B cell (primary cell): ENCODE data around the gene MPP1. TPM values are rescaled to one million over a fixed set of nuclear protein-coding genes. Genes with fewer than 3 reads are reported as not detected.

Source experiments
- ATAC-seq: fragments of 200-7000 bp; cut with Tn5 transposase; one replicate; pipeline ENCODE4 v1.10.0; 2021; ENCODE audit warnings: low read depth, mild to moderate bottlenecking, moderate number of reproducible peaks, moderate library complexity
- CTCF ChIA-PET: fragments of 350-600 bp; sonication (Branson Sonifier 250); formaldehyde crosslinking; loops from one replicate; lab custom pipeline; 2021; ENCODE audit warnings: antibody characterized with exemption, inconsistent platforms; lab: Charles Lee
- POLR2A ChIA-PET: fragments of 350-600 bp; sonication (Branson Sonifier 250); formaldehyde crosslinking; loops from one replicate; lab custom pipeline; 2021; ENCODE audit warnings: antibody characterized with exemption; lab: Charles Lee
- DNase-seq: peaks from one replicate; pipeline ENCODE4 v3.0.0; 2013
- H2AFZ ChIP-seq: 2 replicates; pipeline ENCODE4 v1.6.1; 2012; ENCODE audit warnings: mild to moderate bottlenecking, low read depth, low read length; ENCODE audit not compliant: insufficient read depth, poor library complexity, severe bottlenecking
- H3K27ac ChIP-seq, 2 donors: 1 replicate in 1 of 2; 2 replicates in 1 of 2; pipeline ENCODE4 v1.5.1; 2012 to 2013; ENCODE audit warnings: low read length in 2 of 2, mild to moderate bottlenecking in 2 of 2, moderate library complexity in 1 of 2
- H3K27me3 ChIP-seq, 4 experiments: fragments of 200-600 bp in 1 of 4; sonication (generic) in 1 of 4; replicated peaks in 1 of 4; 1 replicate in 2 of 4; 2 replicates in 2 of 4; pipeline versions ENCODE4 v1.6.1 to v1.7.0; 2013 to 2016; ENCODE audit warnings: low read length in 3 of 4, mild to moderate bottlenecking in 2 of 4, mixed read lengths in 1 of 4, moderate library complexity in 1 of 4; ENCODE audit not compliant: insufficient read depth in 4 of 4, control insufficient read depth in 3 of 4; ENCODE audit errors: control extremely low read depth in 1 of 4
- H3K36me3 ChIP-seq, 2 experiments: replicated peaks in 1 of 2; 1 replicate in 1 of 2; 2 replicates in 1 of 2; pipeline versions ENCODE4 v1.6.1 to v1.7.1; 2013; ENCODE audit warnings: low read length in 1 of 2; ENCODE audit not compliant: insufficient read depth in 2 of 2, control insufficient read depth in 1 of 2; ENCODE audit errors: control extremely low read depth in 1 of 2, extremely low read depth in 1 of 2
- H3K4me1 ChIP-seq, 2 donors: fragments of 200-600 bp in 1 of 2; sonication (generic) in 1 of 2; 1 replicate in 1 of 2; 2 replicates in 1 of 2; pipeline versions ENCODE4 v1.5.1 to v1.6.1; 2013 to 2017; ENCODE audit warnings: low read length in 2 of 2; ENCODE audit not compliant: control insufficient read depth in 2 of 2, insufficient read depth in 2 of 2
- H3K4me2 ChIP-seq: replicated peaks from 2 replicates; pipeline ENCODE3; 2012; ENCODE audit warnings: mild to moderate bottlenecking, low read depth, low read length; ENCODE audit not compliant: poor library complexity, severe bottlenecking
- H3K4me3 ChIP-seq, 5 experiments: fragments of 200-600 bp in 1 of 5; sonication (generic) in 1 of 5; 1 replicate in 3 of 5; 2 replicates in 2 of 5; pipeline versions ENCODE4 v1.5.1 to v1.7.0; 2011 to 2016; ENCODE audit warnings: low read length in 4 of 5, mild to moderate bottlenecking in 4 of 5, low read depth in 2 of 5, control low read depth in 1 of 5, moderate library complexity in 1 of 5; ENCODE audit not compliant: insufficient read depth in 1 of 5; ENCODE audit errors: control extremely low read depth in 1 of 5, extremely low read depth in 1 of 5
- H3K79me2 ChIP-seq: fragments of 200-600 bp; sonication (generic); one replicate; pipeline ENCODE4 v1.6.0; 2016; ENCODE audit warnings: low read length; ENCODE audit not compliant: control insufficient read depth, insufficient read depth
- H3K9ac ChIP-seq: fragments of 200-600 bp; sonication (generic); 2 replicates; pipeline ENCODE4 v1.6.1; 2017; ENCODE audit warnings: mild to moderate bottlenecking, low read length, moderate library complexity
- H3K9me3 ChIP-seq, 3 donors: one replicate each; pipeline versions ENCODE4 v1.6.1 to v1.7.1; 2013; ENCODE audit warnings: low read length in 2 of 3; ENCODE audit not compliant: control insufficient read depth in 2 of 3, insufficient read depth in 1 of 3; ENCODE audit errors: control extremely low read depth in 1 of 3
- H4K20me1 ChIP-seq: 2 replicates; pipeline ENCODE4 v1.6.0; 2012; ENCODE audit warnings: mild to moderate bottlenecking, low read length; ENCODE audit not compliant: insufficient read depth, control insufficient read depth, poor library complexity, severe bottlenecking
- H3K27ac Mint-ChIP-seq: one replicate; pipeline ENCODE4 v1.8.0; 2021; ENCODE audit warnings: mixed read lengths
- H3K27me3 Mint-ChIP-seq: one replicate; pipeline ENCODE4 v1.8.0; 2021; ENCODE audit warnings: mixed read lengths
- H3K4me1 Mint-ChIP-seq: one replicate; pipeline ENCODE4 v1.8.0; 2021; ENCODE audit warnings: mixed read lengths
- H3K4me3 Mint-ChIP-seq: one replicate; pipeline ENCODE4 v1.8.0; 2021; ENCODE audit warnings: mixed read lengths
- H3K9me3 Mint-ChIP-seq: one replicate; pipeline ENCODE4 v1.8.0; 2022; ENCODE audit warnings: mixed read lengths; ENCODE audit not compliant: insufficient read depth
- EZH2 ChIP-seq: IDR thresholded peaks from 2 replicates; pipeline ENCODE4 v1.6.1; 2012; ENCODE audit warnings: borderline replicate concordance, low read depth, mild to moderate bottlenecking, moderate library complexity, low read length; ENCODE audit not compliant: insufficient read depth, poor library complexity, severe bottlenecking
- WGBS: methylation state at CpG from one replicate; pipeline ENCODE4 v1.1.5; 2013; ENCODE audit warnings: missing lambda C conversion rate; ENCODE audit not compliant: insufficient coverage; 5-methylcytosine and 5-hydroxymethylcytosine counted together
- intact Hi-C: fragments of 100-400 bp; cut with micrococcal nuclease; formaldehyde crosslinking; loops from one replicate; pipeline ENCODE4 v1.10.0; 2022
- polyA plus RNA-seq: library from polyadenylated mRNA; depleted of rRNA; stranded (reverse); fragments of >200 nt; gene quantifications from 2 replicates; pipeline ENCODE4 v1.2.3, GENCODE V29; 2012
- total RNA-seq, 2 donors: library from RNA; stranded (reverse); fragments of 120-200 nt in 1 of 2; gene quantifications; 1 replicate in 1 of 2; 2 replicates in 1 of 2; pipeline versions ENCODE4 v1.2.3 to v1.2.4, GENCODE V29; 2013 to 2022
- TF ChIP-seq, protein P1 (sequence below): fragments of 200-600 bp; IDR thresholded peaks from one replicate; pipeline ENCODE4 v1.8.0; 2022; ENCODE audit warnings: antibody characterized with exemption, mild to moderate bottlenecking

MPP1 gene
- total and polyA plus RNA-seq, 2 donors (not counting 1 experiment from before 2014, with no cell fraction given): 5.0 to 7.7 TPM

DNA sequence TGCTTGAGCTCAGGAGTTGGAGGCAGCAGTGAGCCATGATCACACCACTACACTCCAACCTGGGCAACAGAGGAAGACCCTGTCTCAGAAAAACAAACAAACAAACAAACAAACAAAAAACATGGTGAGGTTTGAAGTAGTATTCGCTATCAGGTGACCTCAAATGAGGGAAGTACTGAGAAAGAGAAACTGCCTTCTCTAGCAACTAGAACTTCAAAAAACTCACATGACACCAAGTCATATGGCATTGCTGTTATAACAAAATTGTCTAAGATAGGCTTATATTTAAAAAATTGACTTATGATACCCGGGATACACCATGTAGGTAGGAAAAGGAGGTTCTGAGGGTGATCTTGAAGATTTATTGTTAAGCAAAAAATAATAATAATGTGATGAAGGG is 10.3 kb downstream of the MPP1 start:
- no peak overlapping the region for H3K4me2 ChIP-seq
- H3K9ac ChIP-seq: no peak overlapping the region
- TF ChIP-seq, protein P1, sequence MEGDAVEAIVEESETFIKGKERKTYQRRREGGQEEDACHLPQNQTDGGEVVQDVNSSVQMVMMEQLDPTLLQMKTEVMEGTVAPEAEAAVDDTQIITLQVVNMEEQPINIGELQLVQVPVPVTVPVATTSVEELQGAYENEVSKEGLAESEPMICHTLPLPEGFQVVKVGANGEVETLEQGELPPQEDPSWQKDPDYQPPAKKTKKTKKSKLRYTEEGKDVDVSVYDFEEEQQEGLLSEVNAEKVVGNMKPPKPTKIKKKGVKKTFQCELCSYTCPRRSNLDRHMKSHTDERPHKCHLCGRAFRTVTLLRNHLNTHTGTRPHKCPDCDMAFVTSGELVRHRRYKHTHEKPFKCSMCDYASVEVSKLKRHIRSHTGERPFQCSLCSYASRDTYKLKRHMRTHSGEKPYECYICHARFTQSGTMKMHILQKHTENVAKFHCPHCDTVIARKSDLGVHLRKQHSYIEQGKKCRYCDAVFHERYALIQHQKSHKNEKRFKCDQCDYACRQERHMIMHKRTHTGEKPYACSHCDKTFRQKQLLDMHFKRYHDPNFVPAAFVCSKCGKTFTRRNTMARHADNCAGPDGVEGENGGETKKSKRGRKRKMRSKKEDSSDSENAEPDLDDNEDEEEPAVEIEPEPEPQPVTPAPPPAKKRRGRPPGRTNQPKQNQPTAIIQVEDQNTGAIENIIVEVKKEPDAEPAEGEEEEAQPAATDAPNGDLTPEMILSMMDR: no peak
- TF ChIP-seq EZH2: no peak
- Mint-ChIP-seq H3K4me3 (no peak overlapping the region), H3K27me3 (no peaks in the 10 kb centered on the region), H3K4me1 (peaks cover 15% of the 10 kb centered on the region), H3K27ac (no peak overlapping the region), H3K9me3 (no peaks in the 10 kb centered on the region)
- DNase-seq: no peak
- no peaks in the 10 kb centered on the region for H3K36me3 ChIP-seq
- ATAC-seq: no peak
- H3K27ac ChIP-seq: no peak overlapping the region
- ChIA-PET CTCF (no interaction called here), POLR2A (no interaction called here)
- H3K27me3 ChIP-seq: no peaks in the 10 kb centered on the region
- no peaks in the 10 kb centered on the region for H4K20me1 ChIP-seq
- H3K79me2 ChIP-seq: no peaks in the 10 kb centered on the region
- WGBS: no CpG with 5 or more reads among the region's 2 CpGs
- H3K4me1 ChIP-seq: no peaks in the 10 kb centered on the region
- no peaks in the 10 kb centered on the region for H3K9me3 ChIP-seq
- no peak overlapping the region for H2AFZ ChIP-seq
- H3K4me3 ChIP-seq: no peak overlapping the region
- intact Hi-C loops: no loop called here

DNA sequence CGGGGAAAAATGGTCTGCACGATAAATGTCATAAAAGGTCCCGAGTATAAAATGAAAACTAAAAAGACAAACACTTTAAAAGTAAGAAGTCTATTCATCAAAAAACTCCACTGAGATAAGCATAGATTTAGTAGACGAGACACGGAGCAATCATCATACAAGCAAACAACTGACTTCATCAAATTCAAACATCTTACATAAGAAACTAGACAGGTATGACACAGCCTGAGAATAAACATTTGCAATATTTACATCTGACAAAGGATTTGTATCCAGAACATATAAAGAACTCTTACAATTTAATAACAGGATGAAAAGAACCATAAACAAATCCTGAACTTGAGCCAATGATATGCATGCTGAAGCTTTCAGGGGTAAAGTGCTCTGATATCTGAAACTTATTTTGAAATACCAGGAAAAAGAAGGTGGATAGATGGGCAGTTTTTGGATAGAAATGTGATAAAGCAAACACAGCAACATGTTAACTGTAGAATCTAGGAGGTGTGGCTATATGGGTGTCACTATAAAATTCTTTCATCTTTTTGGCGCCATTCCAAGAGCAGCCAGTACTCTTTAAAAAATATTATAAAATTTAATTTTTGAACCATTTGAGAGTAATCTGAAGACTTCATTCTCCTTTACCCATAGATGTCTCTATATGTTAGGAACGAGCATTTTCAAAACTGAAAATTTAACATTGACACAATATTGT is 12.0 kb downstream of the MPP1 start:
- Mint-ChIP-seq H3K4me1 (peaks cover 8% of the 10 kb centered on the region), H3K4me3 (no peak overlapping the region), H3K27me3 (no peaks in the 10 kb centered on the region), H3K9me3 (no peaks in the 10 kb centered on the region), H3K27ac (no peak overlapping the region)
- Histone ChIP-seq H3K9me3 (no peaks in the 10 kb centered on the region), H4K20me1 (no peaks in the 10 kb centered on the region), H3K4me3 (no peak overlapping the region), H2AFZ (no peak overlapping the region), H3K4me1 (no peaks in the 10 kb centered on the region), H3K36me3 (no peaks in the 10 kb centered on the region), H3K9ac (no peak overlapping the region), H3K27ac (no peak overlapping the region), H3K79me2 (no peaks in the 10 kb centered on the region), H3K27me3 (no peaks in the 10 kb centered on the region), H3K4me2 (no peak overlapping the region)
- TF ChIP-seq, protein P1: no peak
- no peak for TF ChIP-seq EZH2
- intact Hi-C loops: no loop called here
- DNase-seq (no peak), ATAC-seq (no peak)
- no CpG with 5 or more reads among the region's 7 CpGs for WGBS
- ChIA-PET POLR2A (no interaction called here), CTCF (no interaction called here)
